Measurements from ENCODE around the gene UBE2I.
"Not testable (repeated sequence)": the region's sequence is repeated elsewhere in the genome, so short reads cannot be mapped to it uniquely, and the experiment has no call there.

UBE2I gene

GRCh38 chr16:1288813-1289476 lies 20.5 kb upstream of the UBE2I start:
- DNase-seq (ENCODE audit: low read depth) = no peak
- H3K4me3 ChIP-seq (ENCODE audit: low read length) = no peak overlapping the region
- TF ChIP-seq CTCF (IDR thresholded peaks at IDR 0.05; ENCODE audit: insufficient read depth, low read depth, low read length, missing control alignments) = no peak

- no peak for TF ChIP-seq CTCF (IDR thresholded peaks at IDR 0.05; ENCODE audit: insufficient read depth, low read depth, low read length, missing control alignments)
- no peak for DNase-seq (ENCODE audit: low read depth)
- no peak overlapping the region for H3K4me3 ChIP-seq (ENCODE audit: low read length)
These were observed 20.0 kb upstream of the UBE2I start for GRCh38 chr16:1289477-1289866.

- TF ChIP-seq CTCF (IDR thresholded peaks at IDR 0.05; ENCODE audit: insufficient read depth, low read depth, low read length, missing control alignments) = no peak
- no peak overlapping the region for H3K4me3 ChIP-seq (ENCODE audit: low read length)
- DNase-seq (ENCODE audit: low read depth) = no peak
These were observed 19.4 kb upstream of the UBE2I start for GRCh38 chr16:1290063-1290501.

- no peak overlapping the region for H3K4me3 ChIP-seq (ENCODE audit: low read length)
- no peak for DNase-seq (ENCODE audit: low read depth)
- no peak for TF ChIP-seq CTCF (IDR thresholded peaks at IDR 0.05; ENCODE audit: insufficient read depth, low read depth, low read length, missing control alignments)
These were observed 18.4 kb upstream of the UBE2I start for GRCh38 chr16:1290860-1291575.

- TF ChIP-seq CTCF (IDR thresholded peaks at IDR 0.05; ENCODE audit: insufficient read depth, low read depth, low read length, missing control alignments) = no peak
- H3K4me3 ChIP-seq (ENCODE audit: low read length) = no peak overlapping the region
- DNase-seq (ENCODE audit: low read depth) = no peak
These were observed 17.9 kb upstream of the UBE2I start for GRCh38 chr16:1291576-1291974.

- H3K4me3 ChIP-seq (ENCODE audit: low read length); DNase-seq (ENCODE audit: low read depth): not testable (repeated sequence)
These were observed 17.2 kb upstream of the UBE2I start for GRCh38 chr16:1292208-1292607.

- H3K4me3 ChIP-seq (ENCODE audit: low read length); DNase-seq (ENCODE audit: low read depth): not testable (repeated sequence)
These were observed 16.6 kb upstream of the UBE2I start for GRCh38 chr16:1292808-1293207.

Measured in epithelial cell of esophagus (primary cell).